Measurements from ENCODE around the gene GPR65.

The GPR65 gene

DNA sequence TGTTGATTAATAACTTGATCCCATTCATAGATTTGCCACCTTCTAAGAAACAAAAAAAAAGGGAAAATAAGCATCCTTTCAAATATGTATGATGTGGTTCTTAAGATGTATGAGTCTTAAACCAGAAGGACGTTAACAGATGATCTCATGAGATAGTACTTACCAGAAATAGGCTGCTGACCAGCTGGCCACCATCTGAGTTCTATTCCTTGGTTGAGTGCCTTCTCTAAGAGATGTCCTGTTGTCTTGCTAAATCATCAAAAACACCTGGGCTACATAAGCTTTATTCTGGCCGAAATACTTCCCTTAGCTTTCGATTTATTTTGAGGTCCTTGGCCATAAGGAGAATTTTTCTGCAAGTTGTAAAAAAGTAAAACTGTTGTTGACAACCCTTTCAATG, 55.6 kb downstream of the GPR65 start:
- no peak overlapping the region for H2AFZ ChIP-seq (ENCODE audit: low read depth, low read length)
- H3K4me3 ChIP-seq (ENCODE audit: low read length) = no peak overlapping the region
- no peaks in the 10 kb centered on the region for H3K36me3 ChIP-seq (ENCODE audit: insufficient read depth, low read length)
- H3K4me1 ChIP-seq (ENCODE audit: insufficient read depth, low read length) = no peaks in the 10 kb centered on the region
- H3K27me3 ChIP-seq (ENCODE audit: insufficient read depth, low read length) = no peaks in the 10 kb centered on the region
- no peaks in the 10 kb centered on the region for H3K9me3 ChIP-seq (ENCODE audit: low read length)

DNA sequence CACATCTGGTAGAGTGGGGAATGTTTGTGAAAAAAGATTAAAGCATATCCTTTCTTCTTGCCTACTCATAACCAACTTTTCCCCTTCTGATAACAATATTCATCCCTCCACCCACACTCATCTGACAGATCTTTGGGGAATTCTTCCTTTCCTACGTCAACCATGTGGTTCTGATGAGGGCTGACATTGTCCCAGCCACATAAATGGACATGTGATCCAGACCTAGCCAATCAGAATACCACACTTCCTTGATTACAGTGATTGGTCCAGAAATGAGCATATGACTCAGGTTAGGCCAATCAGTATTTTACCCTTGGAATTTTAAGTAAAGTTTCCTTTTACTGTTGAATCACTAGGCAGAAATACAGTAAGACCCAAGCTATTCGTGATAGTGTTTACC, 58.9 kb downstream of the GPR65 start:
- no peak overlapping the region for H3K4me3 ChIP-seq (ENCODE audit: low read length)
- H3K36me3 ChIP-seq (ENCODE audit: insufficient read depth, low read length) = no peaks in the 10 kb centered on the region
- H2AFZ ChIP-seq (ENCODE audit: low read depth, low read length) = no peak overlapping the region
- no peaks in the 10 kb centered on the region for H3K9me3 ChIP-seq (ENCODE audit: low read length)
- no peaks in the 10 kb centered on the region for H3K27me3 ChIP-seq (ENCODE audit: insufficient read depth, low read length)
- no peaks in the 10 kb centered on the region for H3K4me1 ChIP-seq (ENCODE audit: insufficient read depth, low read length)
